ENCODE data around the gene HMCN1.
"Not testable (repeated sequence)": the region's sequence is repeated elsewhere in the genome, so short reads cannot be mapped to it uniquely, and the experiment has no call there.

HMCN1 gene

DNA sequence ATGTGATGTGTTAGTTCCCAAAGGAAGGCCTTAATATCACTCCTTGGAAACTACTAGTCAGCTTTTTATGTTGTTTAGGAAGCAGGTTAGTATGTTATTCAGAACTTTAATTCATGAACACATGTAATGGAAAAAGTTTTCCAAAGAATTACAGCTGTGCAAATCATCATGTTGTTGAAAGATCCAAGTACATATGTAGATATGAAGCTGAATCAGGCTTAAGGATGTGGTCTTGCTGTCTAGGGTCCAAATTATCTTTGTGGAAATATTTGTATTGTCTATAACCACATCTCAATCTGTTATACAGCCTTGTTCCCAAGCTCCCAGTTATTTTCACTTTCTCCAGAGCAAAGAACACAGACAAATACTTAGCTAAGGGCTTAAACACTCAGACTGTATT, 409.3 kb downstream of the HMCN1 start:
- Mint-ChIP-seq H3K27ac (no peak overlapping the region), H3K4me1 (no peaks in the 10 kb centered on the region), H3K9me3 (peaks cover 0 to 7% of the 10 kb centered on the region in 2 donors), H3K27me3 (no peaks in the 10 kb centered on the region), H3K36me3 (no peaks in the 10 kb centered on the region), H3K4me3 (no peak overlapping the region)
- ATAC-seq (replicated peaks) (no peak), DNase-seq (no peak)

DNA sequence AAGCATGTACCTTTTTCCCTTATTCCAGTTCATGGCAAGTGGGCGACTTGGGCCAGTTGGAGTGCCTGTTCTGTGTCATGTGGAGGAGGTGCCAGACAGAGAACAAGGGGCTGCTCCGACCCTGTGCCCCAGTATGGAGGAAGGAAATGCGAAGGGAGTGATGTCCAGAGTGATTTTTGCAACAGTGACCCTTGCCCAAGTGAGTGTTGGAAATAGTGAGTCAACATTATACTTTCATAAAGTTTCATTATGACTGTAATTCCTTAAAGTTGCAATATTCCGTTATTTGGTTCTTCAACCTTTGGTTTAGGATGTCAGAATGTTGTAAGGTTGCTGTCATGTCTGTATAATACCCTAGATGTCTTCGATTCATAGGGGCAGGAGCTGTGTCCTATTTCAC, 410.3 kb downstream of the HMCN1 start:
- H3K9me3 Mint-ChIP-seq: peaks cover 0 to 7% of the 10 kb centered on the region in 2 donors
- no peak overlapping the region for H3K4me3 Mint-ChIP-seq
- no peaks in the 10 kb centered on the region for H3K27me3 Mint-ChIP-seq
- H3K4me1 Mint-ChIP-seq: no peaks in the 10 kb centered on the region
- ATAC-seq (replicated peaks) (no peak), DNase-seq (no peak)
- H3K27ac Mint-ChIP-seq: no peak overlapping the region
- no peaks in the 10 kb centered on the region for H3K36me3 Mint-ChIP-seq

DNA sequence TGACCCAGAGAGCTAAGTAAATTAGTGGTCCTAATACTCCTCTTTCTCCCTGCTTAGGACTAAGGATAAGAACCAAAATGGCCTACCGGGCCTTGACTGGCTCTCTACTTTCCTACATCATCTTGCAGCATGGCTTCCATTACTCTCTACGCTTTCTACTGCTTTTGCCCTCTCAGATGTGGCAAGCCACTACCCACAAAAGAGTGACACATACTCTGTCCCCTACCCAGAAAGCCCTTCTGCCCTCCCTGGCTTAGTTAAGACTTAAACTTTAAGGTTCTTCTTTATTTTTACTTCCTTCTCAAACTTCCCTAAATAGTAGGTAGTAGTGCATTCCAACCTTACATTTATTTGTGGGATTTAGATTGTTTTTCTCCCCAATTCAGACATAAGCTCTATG, 412.8 kb downstream of the HMCN1 start:
- Mint-ChIP-seq H3K9me3 (peaks cover 0 to 7% of the 10 kb centered on the region in 2 donors), H3K27me3 (no peaks in the 10 kb centered on the region), H3K27ac (no peak overlapping the region), H3K4me1 (no peaks in the 10 kb centered on the region), H3K36me3 (no peaks in the 10 kb centered on the region), H3K4me3 (no peak overlapping the region)
- ATAC-seq (replicated peaks) (no peak), DNase-seq (no peak)

DNA sequence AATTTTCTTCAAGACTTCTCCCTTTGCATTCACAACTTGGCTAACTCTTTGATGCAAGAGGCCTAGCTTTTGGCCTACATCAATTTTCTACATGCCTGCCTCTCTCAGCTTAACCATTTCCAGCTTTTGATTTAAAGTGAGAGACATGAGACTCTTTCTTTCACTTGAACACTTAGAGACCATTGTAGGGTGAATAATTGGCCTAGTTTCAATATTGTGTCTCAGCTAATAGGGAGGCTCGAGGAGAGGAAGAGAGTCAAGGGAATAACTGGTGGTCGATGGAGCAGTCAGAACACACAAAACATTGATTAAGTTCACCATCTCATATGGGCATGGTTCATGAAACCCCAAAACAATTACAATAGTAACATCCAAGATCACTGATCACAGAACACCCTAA, 415.4 kb downstream of the HMCN1 start:
- Mint-ChIP-seq H3K36me3 (no peaks in the 10 kb centered on the region), H3K27ac (no peak overlapping the region), H3K4me3 (no peak overlapping the region), H3K27me3 (no peaks in the 10 kb centered on the region), H3K9me3 (peaks cover 0 to 3% of the 10 kb centered on the region in 2 donors), H3K4me1 (no peaks in the 10 kb centered on the region)
- DNase-seq (no peak), ATAC-seq (replicated peaks) (no peak)

DNA sequence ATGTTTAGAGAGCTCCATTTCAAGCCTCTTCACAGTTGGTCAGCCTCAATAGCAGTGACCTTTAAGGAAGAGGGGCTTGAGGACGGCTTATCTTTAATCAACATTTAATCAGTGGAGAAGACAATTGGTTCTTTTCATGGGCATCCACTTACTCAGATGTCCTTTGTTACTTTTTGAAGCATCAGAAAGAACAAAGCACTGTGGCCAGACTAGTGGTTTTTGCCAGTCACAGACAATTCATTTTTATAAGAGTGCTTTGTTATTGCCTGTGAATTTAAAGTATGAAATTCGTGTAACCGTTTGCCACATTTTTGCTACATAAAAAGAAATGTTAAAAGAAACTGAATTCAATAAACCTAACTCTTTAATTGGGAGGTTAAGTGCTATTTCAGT, 418.0 kb downstream of the HMCN1 start:
- ATAC-seq (replicated peaks): no peak
- Mint-ChIP-seq H3K9me3 (no peaks in the 10 kb centered on the region), H3K36me3 (no peaks in the 10 kb centered on the region)

DNA sequence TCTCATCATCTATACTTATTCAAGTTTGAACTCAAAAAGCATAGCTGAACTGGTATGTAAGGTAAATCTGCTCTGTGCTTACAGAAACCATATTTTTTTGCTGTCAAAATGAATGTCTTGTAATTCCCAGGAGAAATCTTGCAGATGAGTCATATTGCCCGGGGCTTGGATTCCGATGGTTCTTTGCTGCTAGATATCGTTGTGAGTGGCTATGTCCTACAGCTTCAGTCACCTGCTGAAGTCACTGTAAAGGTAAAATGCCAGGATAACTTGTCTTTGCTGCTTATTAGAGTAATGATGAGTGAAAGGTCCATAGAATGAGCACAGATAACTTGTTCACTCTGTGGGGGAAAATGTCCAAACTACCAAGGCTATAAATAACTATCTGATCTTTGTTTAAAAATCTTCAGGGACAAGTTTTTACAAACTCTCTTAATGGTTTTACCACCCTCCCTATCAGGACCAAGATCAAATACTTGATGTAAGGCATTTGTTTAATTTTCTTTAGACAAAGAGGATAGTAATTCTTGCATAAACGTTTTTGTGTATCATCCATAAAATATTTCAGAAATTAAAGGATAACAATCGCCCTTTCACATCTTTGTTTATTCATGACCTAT, 418.5 kb downstream of the HMCN1 start:
- H3K36me3 Mint-ChIP-seq: no peaks in the 10 kb centered on the region
- H3K27me3 Mint-ChIP-seq: no peaks in the 10 kb centered on the region
- H3K27ac Mint-ChIP-seq: no peak overlapping the region
- no peaks in the 10 kb centered on the region for H3K9me3 Mint-ChIP-seq
- no peak for DNase-seq
- ATAC-seq (replicated peaks): no peak
- H3K4me1 Mint-ChIP-seq: no peaks in the 10 kb centered on the region
- H3K4me3 Mint-ChIP-seq: no peak overlapping the region

More for the DNA sequence above, 418.0 kb downstream of the HMCN1 start:
- Mint-ChIP-seq H3K4me1 (no peaks in the 10 kb centered on the region), H3K27ac (no peak overlapping the region), H3K27me3 (no peaks in the 10 kb centered on the region), H3K4me3 (no peak overlapping the region)
- DNase-seq: no peak

DNA sequence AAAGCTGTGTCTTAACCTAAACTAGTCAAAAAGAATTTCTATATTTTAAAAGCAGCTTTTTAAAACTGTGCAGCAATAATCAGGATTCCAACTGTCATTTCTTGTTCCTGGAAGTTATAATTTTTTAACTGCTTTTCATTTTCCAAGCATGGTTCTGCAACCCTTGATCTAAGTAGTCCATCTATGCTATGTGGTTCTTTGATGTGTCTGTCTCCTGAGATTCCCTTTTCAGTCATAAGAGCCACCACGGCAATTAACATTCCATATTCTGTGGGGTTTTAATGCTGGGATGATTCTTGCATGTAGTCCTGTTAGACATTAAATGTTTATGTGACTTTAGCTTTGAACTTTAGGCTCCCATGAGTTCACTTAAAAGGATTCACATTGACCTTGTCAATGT, 420.5 kb downstream of the HMCN1 start:
- DNase-seq (no peak), ATAC-seq (replicated peaks) (no peak)
- no peak overlapping the region for H3K27ac Mint-ChIP-seq
- H3K36me3 Mint-ChIP-seq: no peaks in the 10 kb centered on the region
- no peaks in the 10 kb centered on the region for H3K27me3 Mint-ChIP-seq
- H3K9me3 Mint-ChIP-seq: no peaks in the 10 kb centered on the region
- H3K4me1 Mint-ChIP-seq: no peaks in the 10 kb centered on the region
- H3K4me3 Mint-ChIP-seq: no peak overlapping the region

DNA sequence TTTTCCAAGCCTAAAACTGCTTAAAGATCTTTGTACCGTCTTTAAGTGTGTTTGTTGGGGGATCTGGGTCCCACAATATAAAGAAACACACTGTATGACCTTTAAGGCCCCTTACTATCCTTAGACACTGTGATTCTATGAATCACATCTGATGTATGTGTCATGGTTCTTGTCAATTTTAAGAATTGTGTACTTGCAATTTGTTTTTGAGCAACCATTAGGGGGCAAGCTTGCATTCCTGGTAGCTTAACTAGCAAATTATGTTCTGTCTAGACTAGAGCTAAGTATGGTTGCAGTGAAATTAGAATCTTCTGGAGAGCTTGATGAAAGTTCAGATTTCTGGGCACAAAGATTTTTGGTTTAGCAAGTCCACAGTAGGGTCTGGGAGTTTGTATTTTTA, 421.4 kb downstream of the HMCN1 start:
- DNase-seq (no peak), ATAC-seq (replicated peaks) (peak in 1 of 2 donors; percentile 33)
- Mint-ChIP-seq H3K4me1 (no peaks in the 10 kb centered on the region), H3K4me3 (no peak overlapping the region), H3K27ac (no peak overlapping the region), H3K36me3 (no peaks in the 10 kb centered on the region), H3K9me3 (no peaks in the 10 kb centered on the region), H3K27me3 (no peaks in the 10 kb centered on the region)

DNA sequence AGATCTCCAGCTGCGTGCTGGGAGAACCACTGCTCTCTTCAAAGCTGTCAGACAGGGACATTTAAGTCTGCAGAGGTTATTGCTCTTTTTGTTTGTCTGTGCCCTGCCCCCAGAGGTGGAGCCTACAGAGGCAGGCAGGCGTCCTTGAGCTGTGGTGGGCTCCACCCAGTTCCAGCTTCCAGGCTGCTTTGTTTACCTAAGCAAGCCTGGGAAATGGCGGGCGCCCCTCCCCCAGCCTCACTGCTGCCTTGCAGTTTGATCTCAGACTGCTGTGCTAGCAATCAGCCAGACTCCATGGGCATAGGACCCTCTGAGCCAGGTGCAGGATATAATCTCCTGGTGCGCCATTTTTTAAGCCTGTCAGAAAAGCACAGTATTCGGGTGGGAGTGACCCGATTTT, 428.7 kb downstream of the HMCN1 start:
- not testable (repeated sequence) for H3K27ac Mint-ChIP-seq; H3K36me3 Mint-ChIP-seq; H3K27me3 Mint-ChIP-seq; DNase-seq; H3K4me1 Mint-ChIP-seq; ATAC-seq (replicated peaks); H3K4me3 Mint-ChIP-seq; H3K9me3 Mint-ChIP-seq

DNA sequence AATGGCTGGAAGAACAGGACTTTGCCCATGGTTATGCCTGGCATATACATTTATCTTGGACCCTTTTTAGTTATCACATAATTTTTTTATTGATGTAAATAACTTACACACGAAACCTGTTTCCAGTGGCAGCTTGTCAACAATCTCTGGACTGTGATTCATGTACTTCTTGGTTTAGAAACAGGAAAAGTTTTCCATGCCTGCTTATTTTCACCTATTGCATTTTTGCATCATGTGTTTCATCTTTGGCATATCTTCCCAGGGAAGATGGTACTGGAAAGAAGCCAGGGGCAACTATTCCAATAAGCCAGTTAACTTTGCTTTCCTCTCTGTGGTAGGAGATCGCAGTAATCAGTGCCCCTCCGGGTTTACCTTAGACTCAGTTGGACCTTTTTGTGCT, 430.6 kb downstream of the HMCN1 start:
- peaks cover 5 to 6% of the 10 kb centered on the region in 2 donors for H3K9me3 Mint-ChIP-seq
- no peak overlapping the region for H3K4me3 Mint-ChIP-seq
- DNase-seq (no peak), ATAC-seq (replicated peaks) (no peak)
- peaks cover 3 to 5% of the 10 kb centered on the region in 2 donors for H3K27me3 Mint-ChIP-seq
- H3K4me1 Mint-ChIP-seq: no peaks in the 10 kb centered on the region
- no peaks in the 10 kb centered on the region for H3K36me3 Mint-ChIP-seq
- H3K27ac Mint-ChIP-seq: no peak overlapping the region

DNA sequence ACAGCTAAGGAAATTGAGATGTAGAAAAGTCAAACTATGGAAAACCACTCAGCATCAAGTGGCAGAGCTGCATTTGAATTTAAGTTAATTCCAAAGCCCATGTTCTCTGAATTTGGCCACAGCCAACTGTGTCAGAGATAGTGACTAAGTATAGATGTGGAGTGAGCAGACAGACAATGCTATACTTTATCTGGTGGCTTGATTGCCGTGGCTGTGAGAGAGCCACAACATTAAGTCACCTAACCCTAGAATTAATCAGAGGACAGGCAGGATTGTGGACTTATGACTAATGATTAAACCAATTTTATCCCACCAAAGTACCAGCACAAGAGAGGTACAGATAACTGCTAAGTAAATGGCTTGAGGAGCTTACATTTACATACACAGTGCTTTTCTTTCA, 431.1 kb downstream of the HMCN1 start:
- Mint-ChIP-seq H3K36me3 (no peaks in the 10 kb centered on the region), H3K27me3 (peaks cover 4 to 10% of the 10 kb centered on the region in 2 donors), H3K9me3 (peaks cover 5 to 6% of the 10 kb centered on the region in 2 donors), H3K27ac (no peak overlapping the region), H3K4me3 (no peak overlapping the region), H3K4me1 (no peaks in the 10 kb centered on the region)
- no peak for ATAC-seq (replicated peaks)
- no peak for DNase-seq

DNA sequence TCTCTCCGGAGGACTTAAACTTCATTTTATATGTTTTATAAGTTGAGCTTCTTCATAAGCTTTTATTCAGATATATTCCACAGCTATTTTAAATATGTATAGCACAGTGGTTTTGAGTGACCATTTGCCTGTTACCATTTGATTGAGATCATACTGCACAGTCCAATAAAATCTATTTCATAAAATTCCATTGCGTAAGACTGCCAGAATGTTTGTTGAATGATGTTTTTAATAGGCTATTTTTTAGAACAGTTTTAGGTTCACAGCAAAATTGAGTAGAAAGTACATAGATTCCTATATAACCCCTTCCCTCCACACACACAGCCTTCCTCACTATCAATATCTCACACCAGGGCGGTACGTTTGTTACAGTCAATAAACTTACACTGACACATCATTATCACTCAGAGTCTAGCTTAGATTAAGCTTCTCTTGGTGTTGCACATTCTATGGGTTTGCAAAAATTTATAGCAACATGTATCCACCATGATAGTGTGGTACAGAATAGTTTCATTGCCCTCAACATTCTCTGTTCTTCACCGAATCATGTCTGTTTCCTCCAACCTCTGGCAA, 433.0 kb downstream of the HMCN1 start:
- Mint-ChIP-seq H3K27ac (no peak overlapping the region), H3K36me3 (no peaks in the 10 kb centered on the region), H3K4me3 (no peak overlapping the region), H3K27me3 (peaks cover 10 to 16% of the 10 kb centered on the region in 2 donors), H3K9me3 (peaks cover under 1 to 4% of the 10 kb centered on the region in 2 donors), H3K4me1 (no peaks in the 10 kb centered on the region)
- no peak for DNase-seq
- no peak for ATAC-seq (replicated peaks)

DNA sequence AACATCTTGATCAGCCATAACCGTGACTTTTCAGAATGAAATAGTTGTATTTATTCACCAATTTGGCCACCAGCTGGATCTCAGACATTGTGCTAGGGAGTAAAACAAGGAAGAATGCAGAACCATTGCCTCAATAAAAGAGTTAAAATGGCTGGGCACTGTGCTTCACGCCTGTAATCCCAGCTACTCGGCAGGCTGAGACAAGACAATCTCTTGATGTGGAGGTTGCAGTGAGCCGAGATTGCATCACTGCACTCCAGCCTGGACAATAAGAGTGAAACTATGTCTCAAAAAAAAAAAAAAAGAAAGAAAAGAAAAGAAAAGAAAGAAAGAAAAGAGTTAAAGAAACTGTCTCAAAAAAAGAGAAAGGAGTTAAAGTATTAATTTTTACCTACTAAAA, 441.4 kb downstream of the HMCN1 start:
- H3K4me1 Mint-ChIP-seq: no peaks in the 10 kb centered on the region
- no peak overlapping the region for H3K4me3 Mint-ChIP-seq
- H3K27ac Mint-ChIP-seq: no peak overlapping the region
- peaks cover 6% of the 10 kb centered on the region in 2 donors for H3K27me3 Mint-ChIP-seq
- no peak for DNase-seq
- no peaks in the 10 kb centered on the region for H3K9me3 Mint-ChIP-seq
- no peaks in the 10 kb centered on the region for H3K36me3 Mint-ChIP-seq
- no peak for ATAC-seq (replicated peaks)

DNA sequence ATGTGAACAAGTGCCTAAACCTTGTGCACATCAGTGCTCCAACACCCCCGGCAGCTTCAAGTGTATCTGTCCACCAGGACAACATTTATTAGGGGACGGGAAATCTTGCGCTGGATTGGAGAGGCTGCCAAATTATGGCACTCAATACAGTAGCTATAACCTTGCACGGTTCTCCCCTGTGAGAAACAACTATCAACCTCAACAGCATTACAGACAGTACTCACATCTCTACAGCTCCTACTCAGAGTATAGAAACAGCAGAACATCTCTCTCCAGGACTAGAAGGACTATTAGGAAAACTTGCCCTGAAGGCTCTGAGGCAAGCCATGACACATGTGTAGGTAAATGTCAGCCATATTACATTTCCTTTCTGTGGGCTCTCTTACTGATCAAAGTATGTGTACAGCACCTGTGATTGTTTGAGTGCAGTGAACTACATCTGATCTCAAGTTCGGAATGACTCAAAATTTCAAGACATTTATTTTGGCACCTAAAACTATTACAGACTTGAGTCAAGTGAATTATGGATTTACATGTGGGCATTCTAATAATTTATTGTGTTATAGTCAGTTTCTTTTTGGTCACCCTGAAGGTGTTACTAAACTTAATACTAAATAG, 444.3 kb downstream of the HMCN1 start:
- DNase-seq (no peak), ATAC-seq (replicated peaks) (no peak)
- Mint-ChIP-seq H3K9me3 (no peaks in the 10 kb centered on the region), H3K27me3 (peaks cover 4% of the 10 kb centered on the region in 2 donors), H3K27ac (no peak overlapping the region), H3K4me1 (peaks cover 0 to 5% of the 10 kb centered on the region in 2 donors), H3K4me3 (no peak overlapping the region), H3K36me3 (no peaks in the 10 kb centered on the region)

DNA sequence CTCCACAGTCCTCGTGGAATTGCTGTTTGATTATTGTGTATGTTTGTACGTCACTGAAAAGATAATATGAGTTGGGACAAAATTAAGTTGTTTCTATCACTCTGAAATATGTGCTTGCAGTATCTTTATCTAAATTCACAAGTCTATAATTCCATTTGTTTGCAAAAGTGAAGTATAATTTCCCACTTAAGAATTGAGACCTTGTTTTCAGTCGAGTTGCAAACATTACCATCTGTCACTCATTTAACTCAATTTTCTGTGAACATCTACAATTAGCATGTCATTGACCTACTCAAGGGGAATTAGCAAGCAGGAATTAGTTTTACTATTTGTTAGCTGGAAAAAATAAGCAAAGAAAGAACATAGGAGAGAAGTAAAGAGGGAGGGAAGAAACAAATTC, 445.0 kb downstream of the HMCN1 start:
- H3K4me1 Mint-ChIP-seq: peaks cover 0 to 12% of the 10 kb centered on the region in 2 donors
- ATAC-seq (replicated peaks) (no peak), DNase-seq (no peak)
- no peak overlapping the region for H3K4me3 Mint-ChIP-seq
- H3K27me3 Mint-ChIP-seq: peaks cover 4% of the 10 kb centered on the region in 2 donors
- no peaks in the 10 kb centered on the region for H3K9me3 Mint-ChIP-seq
- H3K27ac Mint-ChIP-seq: no peak overlapping the region
- no peaks in the 10 kb centered on the region for H3K36me3 Mint-ChIP-seq

All from stimulated activated naive B cell treated with anti-CD40 and anti-IgM and Interleukin-4, amounts not matched to agents 10 μg/mL and 1 μg/mL and 100 μg/mL, for 72 hours (primary cell).